Measurements from ENCODE around the gene THEMIS.

Gene THEMIS

DNA sequence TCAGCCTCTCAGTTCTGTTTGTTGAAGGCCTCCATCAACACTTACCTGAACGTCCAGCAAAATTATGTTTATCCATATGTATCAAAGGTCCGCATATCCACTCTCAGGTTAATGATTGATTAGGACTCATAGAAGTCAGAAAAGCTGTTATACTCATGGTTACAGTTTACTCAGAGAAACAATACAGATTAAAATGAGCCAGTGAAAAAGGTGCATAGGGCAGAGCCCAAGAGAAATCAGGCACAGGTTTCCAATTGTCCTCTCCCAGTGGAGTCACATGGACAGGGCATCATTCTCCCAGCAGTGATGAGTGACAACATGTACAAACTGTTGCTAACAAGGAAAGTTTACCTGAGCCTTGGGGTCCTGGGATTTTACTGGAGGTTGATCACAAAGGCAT is 36.2 kb downstream of the THEMIS start:
- DNase-seq (ENCODE audit: low spot score in 2 of 2): no peak
- no peaks in the 10 kb centered on the region for H3K9me3 ChIP-seq
- no peaks in the 10 kb centered on the region for H3K27me3 ChIP-seq (ENCODE audit: low read depth)
- H3K4me1 ChIP-seq: no peaks in the 10 kb centered on the region
- H3K4me3 ChIP-seq: no peak overlapping the region
- in situ Hi-C loops (cut with MboI; ENCODE audit: low sequenced_read_pairs): no loop called here
- no peaks in the 10 kb centered on the region for H3K36me3 ChIP-seq (replicated peaks)

DNA sequence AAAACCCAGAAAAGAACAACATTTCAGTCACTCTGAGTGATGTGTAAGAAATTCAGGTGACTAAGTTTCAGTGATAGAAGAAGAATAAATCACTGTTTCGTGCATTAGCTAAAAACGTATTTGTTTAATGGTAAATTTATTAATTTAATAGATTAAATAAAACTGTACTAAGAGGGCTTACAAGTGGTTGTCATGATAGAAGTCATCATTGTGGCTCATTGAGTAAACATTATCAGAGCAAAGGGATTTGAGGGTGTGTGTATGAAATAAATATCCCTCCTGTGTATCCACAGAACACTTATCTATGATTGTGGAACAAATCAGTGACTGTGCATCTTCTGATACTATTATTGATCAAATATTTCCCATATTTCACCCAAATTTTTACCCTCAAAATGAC is 40.1 kb downstream of the THEMIS start:
- Histone ChIP-seq H3K27me3 (ENCODE audit: low read depth) (no peaks in the 10 kb centered on the region), H3K4me3 (no peak overlapping the region), H3K4me1 (no peaks in the 10 kb centered on the region), H3K9me3 (no peaks in the 10 kb centered on the region), H3K36me3 (replicated peaks) (no peaks in the 10 kb centered on the region)
- DNase-seq (ENCODE audit: low spot score in 2 of 2): no peak
- in situ Hi-C loops (cut with MboI; ENCODE audit: low sequenced_read_pairs): no loop called here

DNA sequence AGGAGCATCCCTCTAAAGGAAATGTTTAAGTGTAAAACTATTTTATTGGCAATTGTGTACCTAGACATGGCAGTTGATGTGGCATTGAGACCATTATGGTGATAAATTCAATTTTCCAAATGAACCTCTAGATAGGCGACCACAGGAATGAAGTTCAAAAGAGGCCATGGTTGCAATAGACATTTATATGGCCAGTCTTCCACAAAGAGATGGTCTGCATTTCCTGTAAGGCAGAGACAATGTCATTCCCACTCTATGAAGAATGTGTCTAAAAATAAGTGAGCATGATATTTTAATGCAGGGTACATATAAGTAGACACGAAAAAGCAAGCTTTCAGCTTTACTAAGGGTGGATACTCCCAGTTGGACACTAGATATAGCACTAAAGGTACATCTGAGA is 40.9 kb downstream of the THEMIS start:
- no peaks in the 10 kb centered on the region for H3K36me3 ChIP-seq (replicated peaks)
- H3K27me3 ChIP-seq (ENCODE audit: low read depth): no peaks in the 10 kb centered on the region
- no peak overlapping the region for H3K4me3 ChIP-seq
- DNase-seq (ENCODE audit: low spot score in 2 of 2): no peak
- H3K4me1 ChIP-seq: no peaks in the 10 kb centered on the region
- in situ Hi-C loops (cut with MboI; ENCODE audit: low sequenced_read_pairs): no loop called here
- no peaks in the 10 kb centered on the region for H3K9me3 ChIP-seq

DNA sequence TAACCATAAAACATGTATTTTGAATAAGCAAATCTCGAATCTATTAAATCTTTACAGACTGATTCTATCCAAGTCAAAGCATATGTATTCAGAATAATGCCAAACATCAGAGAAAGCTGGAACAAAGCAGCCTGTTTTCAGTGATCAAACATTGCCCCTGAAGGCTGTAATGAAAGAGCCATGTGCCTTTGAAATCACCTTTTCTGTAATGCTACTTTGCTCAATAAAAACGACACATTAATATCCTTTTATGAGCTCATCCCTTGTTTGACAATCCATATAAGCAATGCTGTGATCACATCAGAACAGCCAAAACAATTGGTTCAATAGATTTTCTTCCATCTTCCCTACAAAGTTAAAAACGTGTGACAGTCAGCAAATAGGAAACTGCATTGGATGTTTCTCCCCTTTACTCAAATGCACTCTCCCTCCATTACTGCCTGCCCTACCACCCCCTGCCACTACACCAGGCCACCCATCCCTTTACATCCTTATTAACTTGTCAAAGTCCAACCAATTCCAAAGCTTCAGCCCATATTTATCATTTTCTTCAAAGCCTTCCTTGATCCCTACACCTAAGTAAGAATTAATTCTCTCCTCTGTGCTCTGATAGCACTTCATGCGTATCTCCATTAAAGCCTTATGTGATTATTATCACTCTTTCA is 42.0 kb downstream of the THEMIS start:
- in situ Hi-C loops (cut with MboI; ENCODE audit: low sequenced_read_pairs): no loop called here
- Histone ChIP-seq H3K27me3 (ENCODE audit: low read depth) (no peaks in the 10 kb centered on the region), H3K4me1 (no peaks in the 10 kb centered on the region), H3K36me3 (replicated peaks) (no peaks in the 10 kb centered on the region), H3K4me3 (no peak overlapping the region), H3K9me3 (no peaks in the 10 kb centered on the region)
- no peak for DNase-seq (ENCODE audit: low spot score in 2 of 2)

DNA sequence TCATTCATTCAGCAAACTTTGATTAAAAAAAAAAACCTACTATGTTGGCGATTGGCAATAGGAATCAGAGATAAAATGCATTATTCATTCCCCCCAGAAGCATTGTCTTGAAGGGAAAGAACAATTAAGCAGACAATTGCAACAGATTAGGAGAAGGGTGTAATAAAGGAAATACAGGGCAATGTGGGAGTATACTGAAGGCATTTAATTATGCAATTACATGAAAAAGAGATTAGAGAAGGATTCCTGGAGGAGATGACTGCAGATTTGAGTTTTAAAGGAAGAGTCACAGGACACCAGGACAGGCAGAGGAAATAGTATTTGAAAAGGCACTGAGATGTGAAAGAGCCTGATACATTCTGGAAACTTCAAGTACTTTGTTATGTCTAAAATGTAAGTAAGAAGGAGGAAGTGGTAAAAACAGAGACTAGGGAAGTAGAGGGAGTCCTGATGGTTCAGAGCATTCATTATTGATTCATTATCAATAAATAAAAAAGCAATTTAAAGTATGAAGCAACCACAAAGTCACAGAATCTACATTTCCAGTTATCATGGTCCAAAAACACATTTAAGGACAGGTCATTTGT is 43.7 kb downstream of the THEMIS start:
- no peaks in the 10 kb centered on the region for H3K27me3 ChIP-seq (ENCODE audit: low read depth)
- no peak for DNase-seq (ENCODE audit: low spot score in 2 of 2)
- H3K9me3 ChIP-seq: no peaks in the 10 kb centered on the region
- no peaks in the 10 kb centered on the region for H3K4me1 ChIP-seq
- in situ Hi-C loops (cut with MboI; ENCODE audit: low sequenced_read_pairs): no loop called here
- H3K36me3 ChIP-seq (replicated peaks): no peaks in the 10 kb centered on the region
- no peak overlapping the region for H3K4me3 ChIP-seq

DNA sequence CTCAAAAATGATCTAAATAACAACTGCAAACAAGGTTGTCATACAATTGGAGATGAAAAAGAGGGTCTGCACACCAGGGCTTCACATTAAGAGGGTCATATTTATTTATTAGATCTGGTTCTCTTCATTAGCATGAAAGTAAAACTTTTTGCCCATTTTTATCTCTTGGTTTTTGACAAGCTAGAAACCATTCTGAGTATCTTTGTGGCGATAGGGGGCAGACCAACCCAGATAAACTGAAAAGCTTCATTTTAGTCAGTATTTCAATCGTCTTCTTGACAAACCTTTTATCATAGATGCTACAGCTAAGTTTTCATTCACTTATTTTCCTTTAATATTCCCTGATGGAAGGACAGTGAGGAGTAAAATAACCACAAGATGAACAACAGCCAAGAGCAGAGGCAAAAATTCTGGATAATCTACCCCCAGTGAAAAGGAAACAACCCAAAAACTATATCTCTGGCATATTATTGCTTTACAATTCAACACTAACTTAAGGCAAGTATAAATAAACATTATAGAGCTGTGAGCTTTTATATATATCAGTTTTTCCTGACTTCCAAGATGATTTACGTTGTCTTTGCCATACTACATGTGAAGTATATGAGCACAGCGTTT is 45.2 kb downstream of the THEMIS start:
- Histone ChIP-seq H3K9me3 (no peaks in the 10 kb centered on the region), H3K4me1 (no peaks in the 10 kb centered on the region), H3K4me3 (no peak overlapping the region), H3K27me3 (ENCODE audit: low read depth) (no peaks in the 10 kb centered on the region), H3K36me3 (replicated peaks) (no peaks in the 10 kb centered on the region)
- in situ Hi-C loops (cut with MboI; ENCODE audit: low sequenced_read_pairs): no loop called here
- peak; percentile 13 to 22 for DNase-seq (ENCODE audit: low spot score in 2 of 2)

DNA sequence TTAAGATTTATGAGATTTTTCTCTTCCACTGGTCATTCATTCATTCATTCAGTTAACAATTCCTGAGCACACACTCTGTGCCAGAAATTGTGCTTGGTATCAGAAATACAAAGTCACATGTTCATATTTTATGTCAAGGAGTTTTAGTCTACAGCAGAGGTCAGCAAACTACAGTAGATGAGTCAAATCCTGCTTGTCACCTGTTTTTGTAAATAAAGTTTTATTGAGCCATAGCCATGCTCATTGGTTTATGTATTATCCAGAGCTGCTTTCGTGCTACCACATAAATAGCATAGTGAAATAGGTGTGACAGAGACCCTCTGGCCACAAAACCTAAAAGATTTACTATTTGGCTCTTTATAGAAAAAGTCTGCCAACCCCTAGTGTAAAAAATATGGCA is 46.8 kb downstream of the THEMIS start:
- Histone ChIP-seq H3K9me3 (no peaks in the 10 kb centered on the region), H3K36me3 (replicated peaks) (no peaks in the 10 kb centered on the region), H3K4me1 (no peaks in the 10 kb centered on the region), H3K4me3 (no peak overlapping the region), H3K27me3 (ENCODE audit: low read depth) (no peaks in the 10 kb centered on the region)
- in situ Hi-C loops (cut with MboI; ENCODE audit: low sequenced_read_pairs): no loop called here
- DNase-seq (ENCODE audit: low spot score in 2 of 2): no peak

DNA sequence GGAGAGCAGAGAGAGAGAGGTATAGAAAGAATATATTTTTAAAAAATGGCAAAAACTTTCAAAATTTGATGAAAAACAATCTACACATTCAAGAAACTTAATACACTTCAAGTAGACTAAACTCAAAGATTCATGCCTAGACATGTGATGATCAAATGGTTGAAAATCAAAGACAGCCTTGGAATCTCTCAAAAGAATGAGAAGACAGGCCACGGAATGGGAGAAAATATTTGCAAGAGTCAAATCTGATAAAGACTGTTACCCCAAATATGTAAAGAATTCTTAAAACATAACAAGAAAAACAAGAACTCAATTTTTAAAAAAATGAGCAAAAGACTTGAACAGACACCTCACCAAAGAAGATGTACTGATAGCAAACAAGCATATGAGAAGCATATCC is 49.7 kb downstream of the THEMIS start:
- Histone ChIP-seq H3K4me1 (no peaks in the 10 kb centered on the region), H3K4me3 (no peak overlapping the region), H3K36me3 (replicated peaks) (no peaks in the 10 kb centered on the region), H3K9me3 (no peaks in the 10 kb centered on the region), H3K27me3 (ENCODE audit: low read depth) (peaks cover 2% of the 10 kb centered on the region; the same call in 1 of the 2 replicates)
- no peak for DNase-seq (ENCODE audit: low spot score in 2 of 2)
- in situ Hi-C loops (cut with MboI; ENCODE audit: low sequenced_read_pairs): no loop called here

DNA sequence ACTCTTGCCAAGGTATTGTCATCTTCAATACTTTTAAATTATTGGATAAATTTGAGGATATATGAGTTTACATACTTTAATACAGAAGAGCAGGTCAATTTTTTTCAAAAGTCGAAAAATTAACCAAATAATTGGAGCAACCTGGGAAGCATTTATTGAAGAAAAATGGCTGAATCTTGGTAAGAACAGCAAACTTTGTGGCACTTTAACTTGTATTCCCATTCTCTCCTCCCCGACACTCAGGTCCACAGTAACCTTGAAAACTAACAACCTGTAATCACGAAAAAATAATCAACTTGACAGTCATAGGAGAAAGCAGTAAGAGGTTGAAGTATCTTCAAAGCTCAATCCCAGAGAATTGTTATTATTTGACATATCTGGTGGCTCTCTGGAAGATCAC is 55.6 kb downstream of the THEMIS start:
- in situ Hi-C loops (cut with MboI; ENCODE audit: low sequenced_read_pairs): no loop called here
- no peak for DNase-seq (ENCODE audit: low spot score in 2 of 2)
- H3K4me1 ChIP-seq: no peaks in the 10 kb centered on the region
- H3K36me3 ChIP-seq (replicated peaks): no peaks in the 10 kb centered on the region; the same call in 1 of the 2 replicates
- H3K4me3 ChIP-seq: no peak overlapping the region
- H3K9me3 ChIP-seq: no peaks in the 10 kb centered on the region
- peaks cover 2% of the 10 kb centered on the region; the same call in 1 of the 2 replicates for H3K27me3 ChIP-seq (ENCODE audit: low read depth)

DNA sequence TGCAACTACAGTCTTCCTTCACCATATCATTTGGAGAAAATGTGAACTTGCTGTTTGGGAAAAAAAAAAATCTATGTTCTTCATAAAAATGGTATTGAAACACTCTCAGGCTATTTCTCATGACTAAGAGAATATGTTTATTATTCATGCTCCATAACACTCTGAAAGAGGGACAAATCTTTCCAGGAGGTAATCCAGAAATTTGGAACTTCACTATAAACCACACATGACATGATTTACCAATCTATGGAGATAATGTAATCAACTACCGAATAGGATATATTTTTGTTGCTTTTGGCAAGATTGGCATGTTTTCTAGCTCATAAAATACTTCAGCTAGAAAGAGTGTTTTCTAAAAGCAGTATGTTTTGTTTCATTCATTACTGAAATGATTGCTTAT is 56.3 kb downstream of the THEMIS start:
- Histone ChIP-seq H3K9me3 (no peaks in the 10 kb centered on the region), H3K4me1 (no peaks in the 10 kb centered on the region), H3K4me3 (no peak overlapping the region), H3K27me3 (ENCODE audit: low read depth) (peaks cover 2% of the 10 kb centered on the region; the same call in 1 of the 2 replicates), H3K36me3 (replicated peaks) (no peaks in the 10 kb centered on the region; the same call in 1 of the 2 replicates)
- no peak for DNase-seq (ENCODE audit: low spot score in 2 of 2)
- in situ Hi-C loops (cut with MboI; ENCODE audit: low sequenced_read_pairs): no loop called here

DNA sequence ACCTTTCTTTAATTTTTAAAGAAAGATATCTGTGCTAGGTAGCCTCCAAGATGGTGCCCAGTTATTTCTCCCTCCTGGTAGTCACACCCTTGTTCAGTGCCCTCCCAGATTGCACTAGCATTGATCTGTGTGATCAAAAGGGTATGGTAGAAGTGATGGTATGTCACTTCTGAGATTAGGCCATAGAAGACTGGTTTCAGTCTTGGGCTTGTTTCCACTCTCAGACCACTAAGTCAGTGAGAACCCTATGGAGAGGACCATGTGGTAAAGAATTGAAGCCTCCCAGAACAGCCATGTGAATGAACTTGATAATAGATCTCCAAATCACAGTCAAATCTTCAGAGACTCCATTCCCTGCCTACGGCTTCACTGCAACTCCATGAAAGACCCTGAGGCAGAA is 57.3 kb downstream of the THEMIS start:
- H3K4me1 ChIP-seq: no peaks in the 10 kb centered on the region
- no peaks in the 10 kb centered on the region; the same call in 1 of the 2 replicates for H3K36me3 ChIP-seq (replicated peaks)
- H3K27me3 ChIP-seq (ENCODE audit: low read depth): peaks cover 2% of the 10 kb centered on the region; the same call in 1 of the 2 replicates
- in situ Hi-C loops (cut with MboI; ENCODE audit: low sequenced_read_pairs): no loop called here
- no peak overlapping the region for H3K4me3 ChIP-seq
- no peak for DNase-seq (ENCODE audit: low spot score in 2 of 2)
- no peaks in the 10 kb centered on the region for H3K9me3 ChIP-seq

DNA sequence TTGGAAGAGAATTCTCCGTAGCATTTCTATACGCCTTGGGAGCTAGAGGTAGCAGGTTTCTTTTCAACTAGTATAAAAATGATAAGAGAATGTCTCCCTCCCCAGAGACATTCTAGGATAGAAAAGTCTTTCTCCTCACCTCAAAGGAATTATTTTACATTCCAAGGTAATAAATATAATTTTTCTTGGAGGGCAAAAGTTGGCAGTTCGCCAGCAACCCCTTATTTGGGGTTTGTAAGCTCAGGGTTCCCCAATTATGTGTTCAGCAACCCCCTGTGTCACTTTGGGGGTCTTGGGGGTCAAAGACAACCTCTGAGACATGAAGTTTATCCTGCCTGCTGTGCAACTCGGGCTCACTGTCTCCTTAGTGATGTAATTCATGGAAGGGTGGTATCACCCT is 58.3 kb downstream of the THEMIS start:
- H3K36me3 ChIP-seq (replicated peaks): no peaks in the 10 kb centered on the region; the same call in 1 of the 2 replicates
- no peaks in the 10 kb centered on the region for H3K4me1 ChIP-seq
- in situ Hi-C loops (cut with MboI; ENCODE audit: low sequenced_read_pairs): no loop called here
- no peak overlapping the region for H3K4me3 ChIP-seq
- no peaks in the 10 kb centered on the region for H3K9me3 ChIP-seq
- H3K27me3 ChIP-seq (ENCODE audit: low read depth): peaks cover 2% of the 10 kb centered on the region; the same call in 1 of the 2 replicates
- no peak for DNase-seq (ENCODE audit: low spot score in 2 of 2)

DNA sequence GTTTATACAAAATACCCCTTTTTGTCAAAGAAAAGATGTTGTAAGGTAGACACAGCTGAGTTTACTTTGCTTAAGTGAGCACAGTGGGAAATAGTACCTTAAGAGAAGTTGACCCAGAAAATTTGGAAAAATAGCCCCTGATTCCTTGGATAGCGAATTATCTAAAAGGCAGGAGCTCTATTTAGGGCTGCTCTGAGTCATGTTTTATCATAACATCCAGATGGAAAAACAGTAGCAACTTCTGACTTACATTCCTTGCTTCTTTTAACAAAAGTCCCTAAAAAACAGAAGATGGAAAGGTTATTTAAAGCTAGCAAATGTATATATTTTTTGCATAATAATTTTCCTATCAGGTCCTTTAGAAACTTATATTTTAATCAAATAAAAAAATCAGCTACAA is 59.0 kb downstream of the THEMIS start:
- no peaks in the 10 kb centered on the region; the same call in 1 of the 2 replicates for H3K27me3 ChIP-seq (ENCODE audit: low read depth)
- H3K9me3 ChIP-seq: no peaks in the 10 kb centered on the region
- in situ Hi-C loops (cut with MboI; ENCODE audit: low sequenced_read_pairs): no loop called here
- no peaks in the 10 kb centered on the region for H3K4me1 ChIP-seq
- H3K4me3 ChIP-seq: no peak overlapping the region
- no peak for DNase-seq (ENCODE audit: low spot score in 2 of 2)
- no peaks in the 10 kb centered on the region; the same call in 1 of the 2 replicates for H3K36me3 ChIP-seq (replicated peaks)

DNA sequence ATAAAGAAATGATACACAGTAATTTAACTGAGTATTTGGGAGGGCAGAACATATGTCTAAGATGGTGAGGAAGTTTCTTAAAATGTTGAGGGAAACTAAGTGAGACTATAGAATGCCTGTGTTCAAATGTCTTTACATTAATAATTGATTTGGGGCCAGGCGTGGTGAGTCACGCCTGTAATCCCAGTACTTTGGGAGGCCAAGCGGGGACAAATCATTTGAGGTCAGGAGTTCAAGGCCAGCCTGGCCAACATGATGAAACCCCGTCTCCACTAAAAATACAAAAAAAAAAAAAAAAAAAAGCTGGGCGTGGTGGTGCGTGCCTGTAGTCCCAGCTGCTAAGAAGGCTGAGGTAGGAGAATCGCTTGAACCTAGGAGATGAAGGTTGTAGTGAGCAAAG is 66.7 kb downstream of the THEMIS start:
- Histone ChIP-seq H3K36me3 (replicated peaks) (no peaks in the 10 kb centered on the region), H3K9me3 (no peaks in the 10 kb centered on the region), H3K4me1 (peaks cover 5% of the 10 kb centered on the region; the same call in 1 of the 2 replicates), H3K4me3 (no peak overlapping the region), H3K27me3 (ENCODE audit: low read depth) (no peaks in the 10 kb centered on the region)
- in situ Hi-C loops (cut with MboI; ENCODE audit: low sequenced_read_pairs): no loop called here
- DNase-seq (ENCODE audit: low spot score in 2 of 2): no peak

Data from HAP-1 (cell line).